ENCODE results near the gene GPC6.

The GPC6 gene

GRCh38 chr13:94399812-94400211 lies 1173.2 kb downstream of the GPC6 start:
- Histone ChIP-seq H3K27me3 (ENCODE audit: control insufficient read depth in 1 of 2, insufficient read depth in 1 of 2, low read length in 2 of 2) (no peaks in the 10 kb centered on the region), H2BK15ac (ENCODE audit: low read depth, poor library complexity, severe bottlenecking) (no peak overlapping the region), H3K4me2 (ENCODE audit: low read length, poor library complexity, severe bottlenecking) (no peak overlapping the region), H3K9ac (ENCODE audit: low read length) (no peak overlapping the region), H3K4me3 (ENCODE audit: insufficient read depth in 1 of 2, low read depth in 1 of 2, low read length in 2 of 2) (no peak overlapping the region), H3K27ac (ENCODE audit: low read length, poor library complexity, severe bottlenecking) (no peak overlapping the region), H2AFZ (ENCODE audit: low read depth, low read length) (no peak overlapping the region), H4K91ac (ENCODE audit: low read length) (no peak overlapping the region), H2BK12ac (ENCODE audit: low read length in 2 of 2) (no peak overlapping the region), H3K4ac (ENCODE audit: low read depth in 1 of 2, low read length in 2 of 2) (no peak overlapping the region), H3K36me3 (ENCODE audit: control insufficient read depth in 1 of 2, insufficient read depth in 2 of 2, low read depth in 1 of 2, low read length in 2 of 2) (peaks cover 4 to 5% of the 10 kb centered on the region in 2 experiments), H4K8ac (ENCODE audit: low read length) (no peak overlapping the region), H2AK5ac (ENCODE audit: low read length, severe bottlenecking) (no peak overlapping the region), H3K23ac (ENCODE audit: low read length in 2 of 2) (no peak overlapping the region), H3K18ac (ENCODE audit: low read depth in 1 of 2, low read length in 2 of 2) (no peak overlapping the region), H3K4me1 (ENCODE audit: control insufficient read depth, insufficient read depth, low read depth, low read length) (no peaks in the 10 kb centered on the region), H3K9me3 (ENCODE audit: control insufficient read depth, low read length) (peaks cover 3% of the 10 kb centered on the region), H3K14ac (ENCODE audit: low read length in 2 of 2) (no peak overlapping the region), H2BK120ac (ENCODE audit: low read depth, low read length) (no peak overlapping the region), H2BK5ac (ENCODE audit: low read depth, low read length, poor library complexity, severe bottlenecking) (no peak overlapping the region), H3K79me1 (replicated peaks; ENCODE audit: low read length, poor library complexity, severe bottlenecking) (no peaks in the 10 kb centered on the region)
- no peak for DNase-seq

GRCh38 chr13:94400874-94401273 lies 1174.3 kb downstream of the GPC6 start:
- H3K14ac ChIP-seq (ENCODE audit: low read length in 2 of 2): no peak overlapping the region

DNA sequence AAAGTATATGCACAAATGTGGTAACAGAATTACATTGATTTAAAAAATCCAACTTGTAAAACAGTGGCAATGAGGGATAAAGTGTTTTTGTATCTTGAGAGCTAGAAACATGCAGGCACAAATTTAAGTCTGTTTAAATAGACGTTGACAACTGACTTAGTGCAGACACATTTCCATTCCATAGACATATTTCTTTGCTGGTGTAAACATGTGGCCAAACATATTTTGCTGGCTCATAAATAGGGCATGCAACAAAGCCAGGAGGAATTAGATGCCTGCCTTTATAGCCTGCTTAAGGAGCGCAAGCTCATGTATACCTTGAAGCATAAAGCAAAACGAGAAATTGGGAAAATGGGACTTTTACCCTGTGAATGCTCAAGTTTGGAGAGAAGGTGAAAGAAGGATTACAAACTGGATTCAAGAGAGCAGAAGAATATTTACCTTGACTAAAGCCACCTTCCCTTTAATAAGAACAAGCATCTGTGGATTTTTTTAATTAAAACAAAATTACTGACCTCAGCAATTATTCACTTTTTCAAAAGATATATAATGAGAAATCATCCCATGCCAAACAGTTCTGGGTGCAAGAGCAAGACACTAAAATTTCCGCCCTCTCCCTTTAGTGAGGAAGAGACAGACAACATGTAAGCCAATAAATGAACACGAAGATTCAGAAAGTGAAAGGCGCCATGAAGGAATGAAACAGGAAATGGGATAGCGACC lies 1181.9 kb downstream of the GPC6 start:
- no peak overlapping the region for H2BK12ac ChIP-seq (ENCODE audit: low read length in 2 of 2)
- no peak overlapping the region for H2BK120ac ChIP-seq (ENCODE audit: low read depth, low read length)
- no peak overlapping the region for H3K14ac ChIP-seq (ENCODE audit: low read length in 2 of 2)
- no peak overlapping the region for H2BK15ac ChIP-seq (ENCODE audit: low read depth, poor library complexity, severe bottlenecking)
- no peak overlapping the region for H4K91ac ChIP-seq (ENCODE audit: low read length)
- H3K4me1 ChIP-seq (ENCODE audit: control insufficient read depth, insufficient read depth, low read depth, low read length): no peaks in the 10 kb centered on the region
- H3K4ac ChIP-seq (ENCODE audit: low read depth in 1 of 2, low read length in 2 of 2): no peak overlapping the region
- H3K4me2 ChIP-seq (ENCODE audit: low read length, poor library complexity, severe bottlenecking): no peak overlapping the region
- no peak overlapping the region for H2AK5ac ChIP-seq (ENCODE audit: low read length, severe bottlenecking)
- no peak overlapping the region for H2AFZ ChIP-seq (ENCODE audit: low read depth, low read length)
- H3K18ac ChIP-seq (ENCODE audit: low read depth in 1 of 2, low read length in 2 of 2): no peak overlapping the region
- no peak overlapping the region for H3K27ac ChIP-seq (ENCODE audit: low read length, poor library complexity, severe bottlenecking)
- peak; percentile 40 for DNase-seq
- H3K36me3 ChIP-seq (ENCODE audit: control insufficient read depth in 1 of 2, insufficient read depth in 2 of 2, low read depth in 1 of 2, low read length in 2 of 2): no peaks in the 10 kb centered on the region
- no peaks in the 10 kb centered on the region for H3K27me3 ChIP-seq (ENCODE audit: control insufficient read depth in 1 of 2, insufficient read depth in 1 of 2, low read length in 2 of 2)
- no peak overlapping the region for H3K23ac ChIP-seq (ENCODE audit: low read length in 2 of 2)
- WGBS: 69% methylated on average over 6 of the region's 7 CpGs
- no peak overlapping the region for H4K8ac ChIP-seq (ENCODE audit: low read length)
- H3K9me3 ChIP-seq (ENCODE audit: control insufficient read depth, low read length): no peaks in the 10 kb centered on the region
- H3K4me3 ChIP-seq (ENCODE audit: insufficient read depth in 1 of 2, low read depth in 1 of 2, low read length in 2 of 2): no peak overlapping the region
- no peak overlapping the region for H2BK5ac ChIP-seq (ENCODE audit: low read depth, low read length, poor library complexity, severe bottlenecking)
- no peaks in the 10 kb centered on the region for H3K79me1 ChIP-seq (replicated peaks; ENCODE audit: low read length, poor library complexity, severe bottlenecking)
- no peak overlapping the region for H3K9ac ChIP-seq (ENCODE audit: low read length)

More at GRCh38 chr13:94400874-94401273, 1174.3 kb downstream of the GPC6 start:
- Histone ChIP-seq H3K4me1 (ENCODE audit: control insufficient read depth, insufficient read depth, low read depth, low read length) (no peaks in the 10 kb centered on the region), H2BK120ac (ENCODE audit: low read depth, low read length) (no peak overlapping the region), H2AK5ac (ENCODE audit: low read length, severe bottlenecking) (no peak overlapping the region), H4K8ac (ENCODE audit: low read length) (no peak overlapping the region), H2BK5ac (ENCODE audit: low read depth, low read length, poor library complexity, severe bottlenecking) (no peak overlapping the region), H3K4me2 (ENCODE audit: low read length, poor library complexity, severe bottlenecking) (no peak overlapping the region), H3K4me3 (ENCODE audit: insufficient read depth in 1 of 2, low read depth in 1 of 2, low read length in 2 of 2) (no peak overlapping the region), H3K9ac (ENCODE audit: low read length) (no peak overlapping the region), H3K36me3 (ENCODE audit: control insufficient read depth in 1 of 2, insufficient read depth in 2 of 2, low read depth in 1 of 2, low read length in 2 of 2) (peaks cover 4 to 5% of the 10 kb centered on the region in 2 experiments), H3K18ac (ENCODE audit: low read depth in 1 of 2, low read length in 2 of 2) (no peak overlapping the region), H2BK15ac (ENCODE audit: low read depth, poor library complexity, severe bottlenecking) (no peak overlapping the region), H3K23ac (ENCODE audit: low read length in 2 of 2) (no peak overlapping the region), H3K79me1 (replicated peaks; ENCODE audit: low read length, poor library complexity, severe bottlenecking) (no peaks in the 10 kb centered on the region), H3K4ac (ENCODE audit: low read depth in 1 of 2, low read length in 2 of 2) (no peak overlapping the region), H3K27me3 (ENCODE audit: control insufficient read depth in 1 of 2, insufficient read depth in 1 of 2, low read length in 2 of 2) (no peaks in the 10 kb centered on the region), H2BK12ac (ENCODE audit: low read length in 2 of 2) (no peak overlapping the region), H3K27ac (ENCODE audit: low read length, poor library complexity, severe bottlenecking) (no peak overlapping the region), H3K9me3 (ENCODE audit: control insufficient read depth, low read length) (peaks cover 3% of the 10 kb centered on the region), H2AFZ (ENCODE audit: low read depth, low read length) (no peak overlapping the region), H4K91ac (ENCODE audit: low read length) (no peak overlapping the region)
- WGBS: 91% methylated on average over 3 of the region's 4 CpGs
- DNase-seq: no peak

DNA sequence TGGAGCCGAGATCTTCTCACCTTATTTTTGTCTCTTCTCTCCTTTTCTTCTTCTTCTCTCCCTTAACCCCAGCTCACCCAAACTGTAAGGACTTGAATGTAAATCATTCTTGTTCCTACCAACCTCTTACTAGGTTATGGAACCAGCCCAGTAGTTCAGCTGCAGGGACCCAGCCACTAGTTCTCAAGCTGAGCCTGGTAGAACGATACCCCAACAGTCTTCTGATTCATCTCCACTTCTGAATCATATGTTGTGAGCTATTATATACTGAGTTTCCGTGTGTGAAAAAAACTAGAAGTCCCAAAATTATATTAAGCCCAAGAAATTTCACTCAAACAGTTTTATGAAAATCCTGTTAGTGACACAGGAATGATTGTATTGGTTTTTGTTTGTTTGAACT lies 1185.1 kb downstream of the GPC6 start:
- Histone ChIP-seq H3K14ac (ENCODE audit: low read length in 2 of 2) (no peak overlapping the region), H3K27me3 (ENCODE audit: control insufficient read depth in 1 of 2, insufficient read depth in 1 of 2, low read length in 2 of 2) (peaks cover 0 to 3% of the 10 kb centered on the region in 2 experiments), H2AFZ (ENCODE audit: low read depth, low read length) (no peak overlapping the region), H3K9me3 (ENCODE audit: control insufficient read depth, low read length) (no peaks in the 10 kb centered on the region), H3K4me2 (ENCODE audit: low read length, poor library complexity, severe bottlenecking) (no peak overlapping the region), H2BK12ac (ENCODE audit: low read length in 2 of 2) (no peak overlapping the region), H3K9ac (ENCODE audit: low read length) (no peak overlapping the region), H3K4me3 (ENCODE audit: insufficient read depth in 1 of 2, low read depth in 1 of 2, low read length in 2 of 2) (no peak overlapping the region), H3K27ac (ENCODE audit: low read length, poor library complexity, severe bottlenecking) (no peak overlapping the region), H4K91ac (ENCODE audit: low read length) (no peak overlapping the region), H2BK120ac (ENCODE audit: low read depth, low read length) (no peak overlapping the region), H3K4ac (ENCODE audit: low read depth in 1 of 2, low read length in 2 of 2) (no peak overlapping the region), H3K23ac (ENCODE audit: low read length in 2 of 2) (no peak overlapping the region), H3K4me1 (ENCODE audit: control insufficient read depth, insufficient read depth, low read depth, low read length) (no peaks in the 10 kb centered on the region), H2BK15ac (ENCODE audit: low read depth, poor library complexity, severe bottlenecking) (no peak overlapping the region), H4K8ac (ENCODE audit: low read length) (no peak overlapping the region), H3K36me3 (ENCODE audit: control insufficient read depth in 1 of 2, insufficient read depth in 2 of 2, low read depth in 1 of 2, low read length in 2 of 2) (no peaks in the 10 kb centered on the region), H3K79me1 (replicated peaks; ENCODE audit: low read length, poor library complexity, severe bottlenecking) (no peaks in the 10 kb centered on the region), H2AK5ac (ENCODE audit: low read length, severe bottlenecking) (no peak overlapping the region), H2BK5ac (ENCODE audit: low read depth, low read length, poor library complexity, severe bottlenecking) (no peak overlapping the region), H3K18ac (ENCODE audit: low read depth in 1 of 2, low read length in 2 of 2) (no peak overlapping the region)
- WGBS: 63% methylated on average over 2 of the region's 3 CpGs
- no peak for DNase-seq

Measured in mesenchymal stem cell (in vitro differentiated cells and primary cell).